Neural cell (in vitro differentiated cells): Measurements from ENCODE around the gene PHKA2. TPM values are rescaled to one million over a fixed set of nuclear protein-coding genes. Genes with fewer than 3 reads are reported as not detected.

ENCODE experiments used
- H2AFZ ChIP-seq: fragments of 200-600, 300-800 bp; sonication (generic), shearing (Covaris generic); 2 replicates; pipeline ENCODE4 v1.6.0; 2014; ENCODE audit warnings: low read depth, mild to moderate bottlenecking, antibody characterized with exemption, low read length, moderate library complexity
- H3F3A ChIP-seq: fragments of 200-600 bp; shearing (Covaris generic); 2 replicates; pipeline ENCODE4 v1.6.1; 2016; ENCODE audit warnings: mild to moderate bottlenecking, moderate library complexity, mixed read lengths, antibody characterized with exemption, low read length; ENCODE audit not compliant: insufficient read depth, poor library complexity, severe bottlenecking
- H3K27ac ChIP-seq: fragments of 200-600, 300-800 bp; sonication (generic), shearing (Covaris generic); 2 replicates; pipeline ENCODE4 v1.5.1; 2014; ENCODE audit warnings: mild to moderate bottlenecking, low read length, moderate library complexity
- H3K27me3 ChIP-seq: fragments of 300-800, 200-600 bp; sonication (generic), shearing (Covaris generic); 2 replicates; pipeline ENCODE4 v1.6.0; 2014; ENCODE audit warnings: mild to moderate bottlenecking, low read depth, low read length, moderate library complexity; ENCODE audit not compliant: insufficient read depth
- H3K36me3 ChIP-seq: fragments of 300-800, 200-600 bp; sonication (generic), shearing (Covaris generic); 2 replicates; pipeline ENCODE4 v1.5.1; 2014; ENCODE audit warnings: mild to moderate bottlenecking, antibody characterized with exemption, low read length, moderate library complexity; ENCODE audit not compliant: insufficient read depth
- H3K4me2 ChIP-seq: fragments of 300-800, 200-600 bp; sonication (generic), shearing (Covaris generic); 2 replicates; pipeline ENCODE4 v1.6.0; 2014; ENCODE audit warnings: mild to moderate bottlenecking, low read length
- H3K4me3 ChIP-seq: fragments of 300-800, 200-600 bp; sonication (generic), shearing (Covaris generic); 2 replicates; pipeline ENCODE4 v1.5.1; 2014; ENCODE audit warnings: mild to moderate bottlenecking, low read length, moderate library complexity
- H3K79me2 ChIP-seq: fragments of 200-600 bp; shearing (Covaris generic); replicated peaks from 2 replicates; pipeline ENCODE4 v1.6.0; 2014; ENCODE audit warnings: mild to moderate bottlenecking, low read length, moderate library complexity; ENCODE audit not compliant: insufficient read depth
- H3K9ac ChIP-seq: fragments of 300-800, 200-600 bp; sonication (generic), shearing (Covaris generic); 2 replicates; pipeline ENCODE4 v1.6.1; 2016; ENCODE audit warnings: mild to moderate bottlenecking, low read length, mixed read lengths
- H3K9me2 ChIP-seq: fragments of 200-600 bp; shearing (Covaris generic); 2 replicates; pipeline ENCODE4 v1.6.1; 2016; ENCODE audit warnings: mild to moderate bottlenecking, low read length, mixed read lengths; ENCODE audit not compliant: insufficient read depth
- H3K9me3 ChIP-seq: fragments of 200-600, 300-800 bp; sonication (generic), shearing (Covaris generic); 2 replicates; pipeline ENCODE4 v1.6.1; 2016; ENCODE audit warnings: mild to moderate bottlenecking, mixed run types, low read length, moderate library complexity, mixed read lengths
- H4K20me1 ChIP-seq: fragments of 200-600 bp; shearing (Covaris generic); 2 replicates; pipeline ENCODE4 v1.6.1; 2016; ENCODE audit warnings: mild to moderate bottlenecking, mixed run types; ENCODE audit not compliant: insufficient read depth
- CTCF ChIP-seq: fragments of 450-650 bp; IDR thresholded peaks from 2 replicates; pipeline ENCODE4 v1.5.1; 2014; ENCODE audit warnings: antibody characterized with exemption, mild to moderate bottlenecking, moderate library complexity; ENCODE audit not compliant: poor library complexity, severe bottlenecking
- EP300 ChIP-seq: fragments of 450-650 bp; conservative IDR thresholded peaks from 2 replicates; pipeline ENCODE4 v1.6.1; 2014; ENCODE audit warnings: antibody characterized with exemption, mild to moderate bottlenecking, moderate library complexity; ENCODE audit not compliant: poor library complexity, severe bottlenecking
- EZH2 ChIP-seq: fragments of 200-600, 300-800 bp; shearing (Covaris generic), sonication (generic); IDR thresholded peaks from 2 replicates; pipeline ENCODE4 v1.6.1; 2014; ENCODE audit warnings: antibody characterized with exemption, low read length, borderline replicate concordance, mild to moderate bottlenecking; ENCODE audit not compliant: insufficient read depth, poor library complexity, severe bottlenecking
- MXI1 ChIP-seq: fragments of 450-650 bp; conservative IDR thresholded peaks from 2 replicates; pipeline ENCODE4 v1.6.1; 2014; ENCODE audit warnings: antibody characterized with exemption, mild to moderate bottlenecking; ENCODE audit not compliant: poor library complexity, severe bottlenecking
- POLR2AphosphoS5 ChIP-seq: IDR thresholded peaks from 2 replicates; pipeline ENCODE4 v1.6.1; 2012
- RAD21 ChIP-seq: fragments of 450-650 bp; conservative IDR thresholded peaks from 2 replicates; pipeline ENCODE4 v1.6.1; 2014; ENCODE audit warnings: antibody characterized with exemption, mild to moderate bottlenecking, moderate library complexity
- SMC3 ChIP-seq: fragments of 450-650 bp; conservative IDR thresholded peaks from 2 replicates; pipeline ENCODE4 v1.6.1; 2014; ENCODE audit warnings: antibody characterized with exemption, mild to moderate bottlenecking, moderate library complexity; ENCODE audit not compliant: poor library complexity
- TAF1 ChIP-seq: IDR thresholded peaks from 2 replicates; pipeline ENCODE4 v1.6.1; 2012; ENCODE audit warnings: low read depth
- polyA plus RNA-seq: library from polyadenylated mRNA; depleted of rRNA; stranded (reverse); fragments of >200 nt; gene quantifications from 2 replicates; pipeline ENCODE4 v1.2.3, GENCODE V29; 2014
- TF ChIP-seq, protein P1 (sequence below): IDR thresholded peaks from 2 replicates; pipeline ENCODE4 v1.6.1; 2012; ENCODE audit warnings: borderline replicate concordance

The PHKA2 gene
- polyA plus RNA-seq, 1 donor from 2014 or later = 9.6 TPM

- H4K20me1 ChIP-seq = no peaks in the 10 kb centered on the region
- no peak overlapping the region for H2AFZ ChIP-seq
- H3F3A ChIP-seq = no peaks in the 10 kb centered on the region
- H3K27me3 ChIP-seq = no peaks in the 10 kb centered on the region
- H3K27ac ChIP-seq = no peak overlapping the region
- H3K9ac ChIP-seq = no peak overlapping the region
- no peaks in the 10 kb centered on the region for H3K79me2 ChIP-seq
- H3K9me2 ChIP-seq = no peaks in the 10 kb centered on the region
- TF ChIP-seq CTCF (no peak), SMC3 (no peak), EZH2 (no peak), MXI1 (no peak), POLR2AphosphoS5 (no peak), RAD21 (no peak), EP300 (no peak), TAF1 (no peak)
- TF ChIP-seq, protein P1, sequence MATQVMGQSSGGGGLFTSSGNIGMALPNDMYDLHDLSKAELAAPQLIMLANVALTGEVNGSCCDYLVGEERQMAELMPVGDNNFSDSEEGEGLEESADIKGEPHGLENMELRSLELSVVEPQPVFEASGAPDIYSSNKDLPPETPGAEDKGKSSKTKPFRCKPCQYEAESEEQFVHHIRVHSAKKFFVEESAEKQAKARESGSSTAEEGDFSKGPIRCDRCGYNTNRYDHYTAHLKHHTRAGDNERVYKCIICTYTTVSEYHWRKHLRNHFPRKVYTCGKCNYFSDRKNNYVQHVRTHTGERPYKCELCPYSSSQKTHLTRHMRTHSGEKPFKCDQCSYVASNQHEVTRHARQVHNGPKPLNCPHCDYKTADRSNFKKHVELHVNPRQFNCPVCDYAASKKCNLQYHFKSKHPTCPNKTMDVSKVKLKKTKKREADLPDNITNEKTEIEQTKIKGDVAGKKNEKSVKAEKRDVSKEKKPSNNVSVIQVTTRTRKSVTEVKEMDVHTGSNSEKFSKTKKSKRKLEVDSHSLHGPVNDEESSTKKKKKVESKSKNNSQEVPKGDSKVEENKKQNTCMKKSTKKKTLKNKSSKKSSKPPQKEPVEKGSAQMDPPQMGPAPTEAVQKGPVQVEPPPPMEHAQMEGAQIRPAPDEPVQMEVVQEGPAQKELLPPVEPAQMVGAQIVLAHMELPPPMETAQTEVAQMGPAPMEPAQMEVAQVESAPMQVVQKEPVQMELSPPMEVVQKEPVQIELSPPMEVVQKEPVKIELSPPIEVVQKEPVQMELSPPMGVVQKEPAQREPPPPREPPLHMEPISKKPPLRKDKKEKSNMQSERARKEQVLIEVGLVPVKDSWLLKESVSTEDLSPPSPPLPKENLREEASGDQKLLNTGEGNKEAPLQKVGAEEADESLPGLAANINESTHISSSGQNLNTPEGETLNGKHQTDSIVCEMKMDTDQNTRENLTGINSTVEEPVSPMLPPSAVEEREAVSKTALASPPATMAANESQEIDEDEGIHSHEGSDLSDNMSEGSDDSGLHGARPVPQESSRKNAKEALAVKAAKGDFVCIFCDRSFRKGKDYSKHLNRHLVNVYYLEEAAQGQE = no peak
- no peaks in the 10 kb centered on the region for H3K36me3 ChIP-seq
- H3K4me3 ChIP-seq = no peak overlapping the region
- no peak overlapping the region for H3K4me2 ChIP-seq
- H3K9me3 ChIP-seq = no peaks in the 10 kb centered on the region
Measured at GRCh38 chrX:18946157-18946556, 37.8 kb downstream of the PHKA2 start.

- Histone ChIP-seq H3K9ac (no peak overlapping the region), H3K9me2 (no peaks in the 10 kb centered on the region), H3K9me3 (no peaks in the 10 kb centered on the region), H3K4me2 (no peak overlapping the region), H3K36me3 (no peaks in the 10 kb centered on the region), H3F3A (no peaks in the 10 kb centered on the region), H4K20me1 (no peaks in the 10 kb centered on the region), H3K79me2 (no peaks in the 10 kb centered on the region), H3K27me3 (no peaks in the 10 kb centered on the region), H3K27ac (no peak overlapping the region), H2AFZ (no peak overlapping the region), H3K4me3 (no peak overlapping the region)
- TF ChIP-seq EP300 = no peak
- no peak for TF ChIP-seq SMC3
- TF ChIP-seq CTCF = no peak
- TF ChIP-seq POLR2AphosphoS5 = no peak
- TF ChIP-seq EZH2 = no peak
- no peak for TF ChIP-seq TAF1
- no peak for TF ChIP-seq MXI1
- no peak for TF ChIP-seq RAD21
- TF ChIP-seq, protein P1 = no peak
Measured at GRCh38 chrX:18945483-18945882, 38.4 kb downstream of the PHKA2 start.
